Cortex of kidney (tissue), 1 donor: ENCODE data around the gene CTTN.

Source experiments
- DNase-seq: peaks from one replicate; lab custom pipeline; 2025; lab: John Stamatoyannopoulos, UW

CTTN gene

GRCh38 chr11:70409871-70410270 is 11.5 kb downstream of the CTTN start:
- DNase-seq, result no peak

GRCh38 chr11:70410276-70411205 is 12.2 kb downstream of the CTTN start:
- no peak for DNase-seq

- no peak for DNase-seq
Observed at GRCh38 chr11:70411713-70412452, 13.6 kb downstream of the CTTN start.

- no peak for DNase-seq
Observed at GRCh38 chr11:70413151-70413550, 14.8 kb downstream of the CTTN start.

GRCh38 chr11:70414341-70415100 is 16.2 kb downstream of the CTTN start:
- DNase-seq, result no peak

- no peak for DNase-seq
Observed at GRCh38 chr11:70415191-70415590, 16.9 kb downstream of the CTTN start.

GRCh38 chr11:70415642-70416395 is 17.5 kb downstream of the CTTN start:
- no peak for DNase-seq

- DNase-seq, result no peak
Observed at GRCh38 chr11:70416881-70417280, 18.6 kb downstream of the CTTN start.

GRCh38 chr11:70418130-70418529 is 19.8 kb downstream of the CTTN start:
- DNase-seq, result no peak

- DNase-seq, result no peak
Observed at GRCh38 chr11:70419307-70420007, 21.1 kb downstream of the CTTN start.

- no peak for DNase-seq
Observed at GRCh38 chr11:70420008-70420464, 21.7 kb downstream of the CTTN start.

- DNase-seq, result no peak
Observed at GRCh38 chr11:70420496-70420895, 22.2 kb downstream of the CTTN start.

GRCh38 chr11:70421123-70421522 is 22.8 kb downstream of the CTTN start:
- DNase-seq, result no peak

- DNase-seq, result no peak
Observed at GRCh38 chr11:70422692-70423522, 24.6 kb downstream of the CTTN start.

GRCh38 chr11:70423523-70424505 is 25.5 kb downstream of the CTTN start:
- DNase-seq, result no peak

- no peak for DNase-seq
Observed at GRCh38 chr11:70424765-70425344, 26.5 kb downstream of the CTTN start.

- no peak for DNase-seq
Observed at GRCh38 chr11:70427436-70427835, 29.1 kb downstream of the CTTN start.

GRCh38 chr11:70428701-70429427 is 30.5 kb downstream of the CTTN start:
- DNase-seq, result no peak
